Heart left ventricle (tissue), 13 donors: ENCODE measurements around the gene OSBPL10.

Experiments
- CTCF ChIP-seq, 12 donors: fragments of 200-600 bp; sonication (generic) in 4 of 12; IDR thresholded peaks; one replicate each; pipeline versions ENCODE4 v1.5.0 to v1.8.0; 2018 to 2022; ENCODE audit warnings: antibody characterized with exemption in 12 of 12, mild to moderate bottlenecking in 5 of 12
- POLR2A ChIP-seq, 2 donors: fragments of 450-650 bp; IDR thresholded peaks; one replicate each; pipeline ENCODE4 v1.6.1; 2017; ENCODE audit warnings: antibody characterized with exemption in 2 of 2, mild to moderate bottlenecking in 2 of 2, moderate library complexity in 2 of 2
- donor health status: ischemic (EF 13 %, LVEDD 7.1; RV severe dilation, severe dysfunction).
- donor health status: DM: no; HTN: yes; CAD: no.
- donor health status: DM: no; HTN: no; CAD: no.
- donor health status: ischemic (EF 25% LVEDD 6.9; RV normal size, moderate dysfunction).
- donor health status: ischemic (EF 25% LVEDD 5.7; RV mildly dilated, moderate dysfunction).
- donor health status: ischemic (EF 35%, LVEDD 5.7; RV mildly dilated, moderate dysfunction).
- donor health status: nonischemic (EF 11% LVEDD 7.7; RV severe dilation, severe dysfunction).
- donor health status: DM: yes; HTN: yes; CAD: no.
- donor health status: PGD.
- donor health status: ischemic (EF 29% LVEDD 5.4; RV normal size, mild dysfunction).
- donor health status: nonischemic (EF 23%, LVEDD 6.1; RV moderate dilation, normal function).

- TF ChIP-seq CTCF (IDR thresholded peaks at IDR 0.05) = no peak
- TF ChIP-seq POLR2A (IDR thresholded peaks at IDR 0.05) = no peak
Measured at GRCh38 chr3:31624083-31624709, 356.9 kb downstream of the OSBPL10 start.
